Endothelial cell of umbilical vein (primary cell): ENCODE measurements around the gene CERK.

Experiments used
- EZH2 ChIP-seq: IDR thresholded peaks from 2 replicates; pipeline ENCODE4 v1.6.1; 2012; ENCODE audit warnings: borderline replicate concordance, low read depth, mild to moderate bottlenecking, moderate library complexity, low read length, inconsistent platforms; ENCODE audit not compliant: severe bottlenecking
- POLR2AphosphoS5 ChIP-seq: IDR thresholded peaks from 2 replicates; pipeline ENCODE4 v1.6.1; 2012; ENCODE audit warnings: low read depth, mild to moderate bottlenecking, control low read depth, low read length, moderate library complexity; ENCODE audit not compliant: insufficient read depth

DNA sequence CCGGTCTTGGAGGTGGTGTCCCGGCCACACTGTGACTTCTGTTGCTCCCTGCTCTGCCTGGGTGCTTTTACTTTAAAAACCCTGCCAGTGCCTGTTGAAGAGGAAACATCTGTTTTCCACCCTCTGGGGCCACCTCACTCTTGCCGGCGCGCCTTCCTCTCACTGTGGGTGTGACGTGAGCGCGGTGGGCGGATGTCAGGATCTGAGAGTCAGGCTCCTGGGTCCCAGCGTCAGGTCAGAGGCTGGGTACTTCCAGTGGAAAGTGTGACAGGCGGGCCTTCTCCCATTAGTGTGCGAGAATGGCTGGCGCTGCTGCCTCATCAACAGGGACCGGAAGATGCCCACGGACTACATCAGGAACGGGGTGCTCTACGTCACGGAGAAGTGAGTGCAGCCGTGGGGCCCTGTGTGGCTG, 63.7 kb downstream of the CERK start:
- no peak for TF ChIP-seq POLR2AphosphoS5
- TF ChIP-seq EZH2 = no peak
